WTC11 (cell line): ENCODE measurements around the gene MSX2.

ENCODE experiments used
- ATF6 ChIP-seq: sonication (generic); formaldehyde crosslinking; IDR thresholded peaks from 2 replicates; pipeline ENCODE4 v1.8.1; 2023; ENCODE audit warnings: mild to moderate bottlenecking, missing genetic modification reagents
- CREB1 ChIP-seq: sonication (generic); formaldehyde crosslinking; IDR thresholded peaks from 2 replicates; pipeline ENCODE4 v1.8.0; 2023; ENCODE audit warnings: mild to moderate bottlenecking, missing genetic modification reagents
- CREM ChIP-seq: sonication (generic); formaldehyde crosslinking; IDR thresholded peaks from 2 replicates; pipeline ENCODE4 v1.8.1; 2022; ENCODE audit warnings: mild to moderate bottlenecking, missing genetic modification reagents, moderate library complexity
- CTCF ChIP-seq: fragments of 200-600 bp; IDR thresholded peaks from 2 replicates; pipeline ENCODE4 v1.8.0; 2022; ENCODE audit warnings: antibody characterized with exemption
- E2F4 ChIP-seq: sonication (generic); formaldehyde crosslinking; IDR thresholded peaks from 2 replicates; pipeline ENCODE4 v1.8.1; 2022; ENCODE audit warnings: low read depth, mild to moderate bottlenecking, moderate library complexity, missing genetic modification reagents, borderline replicate concordance
- ESRRA ChIP-seq: sonication (generic); formaldehyde crosslinking; IDR thresholded peaks from 2 replicates; pipeline ENCODE4 v1.8.1; 2022; ENCODE audit warnings: mild to moderate bottlenecking, missing genetic modification reagents, borderline replicate concordance
- FOXJ3 ChIP-seq: sonication (generic); formaldehyde crosslinking; IDR thresholded peaks from 2 replicates; pipeline ENCODE4 v1.9.0; 2021; ENCODE audit warnings: missing genetic modification reagents, mild to moderate bottlenecking, borderline replicate concordance
- JAZF1 ChIP-seq: fragments of 250-450 bp; sonication (Bioruptor Pico); IDR thresholded peaks from 2 replicates; pipeline ENCODE4 v1.9.0; 2021; ENCODE audit warnings: moderate library complexity, mild to moderate bottlenecking, inconsistent platforms
- MAX ChIP-seq: sonication (generic); formaldehyde crosslinking; IDR thresholded peaks from 2 replicates; pipeline ENCODE4 v1.8.0; 2022; ENCODE audit warnings: mild to moderate bottlenecking, missing genetic modification reagents
- PREB ChIP-seq: sonication (generic); formaldehyde crosslinking; IDR thresholded peaks from 2 replicates; pipeline ENCODE4 v1.8.1; 2022; ENCODE audit warnings: mild to moderate bottlenecking, missing genetic modification reagents, moderate library complexity, borderline replicate concordance
- TF ChIP-seq, protein P1 (sequence below): fragments of 250-450 bp; sonication (Bioruptor Pico); IDR thresholded peaks from 2 replicates; pipeline ENCODE4 v1.9.0; 2021; ENCODE audit warnings: mild to moderate bottlenecking
- TF ChIP-seq, protein P2 (sequence below): sonication (generic); formaldehyde crosslinking; conservative IDR thresholded peaks from 2 replicates; pipeline ENCODE4 v1.8.1; 2022; ENCODE audit warnings: mild to moderate bottlenecking, missing genetic modification reagents
- TF ChIP-seq, protein P3 (sequence below): sonication (generic); formaldehyde crosslinking; IDR thresholded peaks from 2 replicates; pipeline ENCODE4 v1.8.0; 2022; ENCODE audit warnings: mild to moderate bottlenecking, missing genetic modification reagents

DNA sequence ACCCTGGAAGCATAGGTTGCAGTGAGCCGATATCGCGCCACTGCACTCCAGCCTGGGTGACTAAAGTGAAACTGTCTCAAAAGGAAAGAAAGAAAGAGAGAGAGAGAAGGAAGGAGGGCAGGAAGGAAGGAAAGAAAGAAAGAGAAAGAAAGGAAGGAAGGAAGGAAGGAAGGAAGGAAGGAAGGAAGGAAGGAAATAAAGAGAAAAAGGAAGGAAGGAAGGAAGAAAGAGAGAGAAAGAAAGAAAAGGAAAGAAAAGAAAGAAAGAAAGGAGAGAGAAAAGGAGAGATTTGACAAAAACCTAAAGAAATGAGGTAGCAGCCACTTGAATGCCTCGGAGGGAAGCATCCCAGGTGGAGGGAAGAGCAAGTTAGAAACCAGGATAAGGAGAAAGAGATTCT, 44.6 kb downstream of the MSX2 start:
- no peak for TF ChIP-seq MAX (CRISPR knock-in tag)
- no peak for TF ChIP-seq CTCF
- no peak for TF ChIP-seq FOXJ3
- no peak for TF ChIP-seq ESRRA (CRISPR knock-in tag)
- no peak for TF ChIP-seq PREB (CRISPR knock-in tag)
- no peak for TF ChIP-seq CREM (CRISPR knock-in tag)
- TF ChIP-seq, protein P1, sequence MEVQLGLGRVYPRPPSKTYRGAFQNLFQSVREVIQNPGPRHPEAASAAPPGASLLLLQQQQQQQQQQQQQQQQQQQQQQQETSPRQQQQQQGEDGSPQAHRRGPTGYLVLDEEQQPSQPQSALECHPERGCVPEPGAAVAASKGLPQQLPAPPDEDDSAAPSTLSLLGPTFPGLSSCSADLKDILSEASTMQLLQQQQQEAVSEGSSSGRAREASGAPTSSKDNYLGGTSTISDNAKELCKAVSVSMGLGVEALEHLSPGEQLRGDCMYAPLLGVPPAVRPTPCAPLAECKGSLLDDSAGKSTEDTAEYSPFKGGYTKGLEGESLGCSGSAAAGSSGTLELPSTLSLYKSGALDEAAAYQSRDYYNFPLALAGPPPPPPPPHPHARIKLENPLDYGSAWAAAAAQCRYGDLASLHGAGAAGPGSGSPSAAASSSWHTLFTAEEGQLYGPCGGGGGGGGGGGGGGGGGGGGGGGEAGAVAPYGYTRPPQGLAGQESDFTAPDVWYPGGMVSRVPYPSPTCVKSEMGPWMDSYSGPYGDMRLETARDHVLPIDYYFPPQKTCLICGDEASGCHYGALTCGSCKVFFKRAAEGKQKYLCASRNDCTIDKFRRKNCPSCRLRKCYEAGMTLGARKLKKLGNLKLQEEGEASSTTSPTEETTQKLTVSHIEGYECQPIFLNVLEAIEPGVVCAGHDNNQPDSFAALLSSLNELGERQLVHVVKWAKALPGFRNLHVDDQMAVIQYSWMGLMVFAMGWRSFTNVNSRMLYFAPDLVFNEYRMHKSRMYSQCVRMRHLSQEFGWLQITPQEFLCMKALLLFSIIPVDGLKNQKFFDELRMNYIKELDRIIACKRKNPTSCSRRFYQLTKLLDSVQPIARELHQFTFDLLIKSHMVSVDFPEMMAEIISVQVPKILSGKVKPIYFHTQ (CRISPR knock-in tag) = no peak
- TF ChIP-seq ATF6 (CRISPR knock-in tag) = no peak
- TF ChIP-seq, protein P2, sequence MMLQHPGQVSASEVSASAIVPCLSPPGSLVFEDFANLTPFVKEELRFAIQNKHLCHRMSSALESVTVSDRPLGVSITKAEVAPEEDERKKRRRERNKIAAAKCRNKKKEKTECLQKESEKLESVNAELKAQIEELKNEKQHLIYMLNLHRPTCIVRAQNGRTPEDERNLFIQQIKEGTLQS (CRISPR knock-in tag) = no peak
- TF ChIP-seq, protein P3, sequence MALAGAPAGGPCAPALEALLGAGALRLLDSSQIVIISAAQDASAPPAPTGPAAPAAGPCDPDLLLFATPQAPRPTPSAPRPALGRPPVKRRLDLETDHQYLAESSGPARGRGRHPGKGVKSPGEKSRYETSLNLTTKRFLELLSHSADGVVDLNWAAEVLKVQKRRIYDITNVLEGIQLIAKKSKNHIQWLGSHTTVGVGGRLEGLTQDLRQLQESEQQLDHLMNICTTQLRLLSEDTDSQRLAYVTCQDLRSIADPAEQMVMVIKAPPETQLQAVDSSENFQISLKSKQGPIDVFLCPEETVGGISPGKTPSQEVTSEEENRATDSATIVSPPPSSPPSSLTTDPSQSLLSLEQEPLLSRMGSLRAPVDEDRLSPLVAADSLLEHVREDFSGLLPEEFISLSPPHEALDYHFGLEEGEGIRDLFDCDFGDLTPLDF (CRISPR knock-in tag) = no peak
- no peak for TF ChIP-seq CREB1 (CRISPR knock-in tag)
- TF ChIP-seq JAZF1 (CRISPR knock-in tag) = no peak
- no peak for TF ChIP-seq E2F4 (CRISPR knock-in tag)
